ENCODE results near the gene MOSPD3. TPM values are rescaled to one million over a fixed set of nuclear protein-coding genes. Genes with fewer than 3 reads are reported as not detected.

MOSPD3 gene
- polyA plus RNA-seq, 1 donor from 2014 or later: 27.9 TPM

DNA sequence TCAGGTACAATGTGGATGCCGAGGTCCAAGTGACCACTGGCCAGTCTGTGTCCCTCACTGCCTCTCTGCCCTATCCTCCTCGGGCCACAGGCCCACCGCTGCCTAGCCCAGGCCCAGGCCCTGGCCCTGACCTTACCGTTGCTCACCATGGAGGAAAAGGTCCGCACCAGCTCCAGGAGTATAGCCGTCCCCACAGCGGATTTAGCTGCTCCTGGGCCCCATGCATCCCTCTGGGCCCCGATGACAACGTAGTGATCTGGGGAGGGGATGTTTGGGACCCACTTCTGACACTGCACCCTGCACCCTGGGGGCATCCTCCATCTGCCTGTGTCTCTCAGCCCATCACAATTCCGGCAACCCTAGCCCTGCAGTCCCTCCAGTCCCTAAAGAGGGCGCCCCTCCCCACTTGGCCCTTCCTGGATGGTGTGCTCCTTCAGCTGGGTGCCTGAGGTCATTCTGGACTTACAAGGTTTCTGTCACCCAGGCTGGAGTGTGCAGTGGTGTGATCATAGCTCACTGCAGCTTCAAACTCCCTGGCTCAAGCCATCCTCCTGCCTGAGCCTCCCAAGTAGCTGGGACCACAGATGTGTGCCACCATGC lies 16.9 kb downstream of the MOSPD3 start:
- Histone ChIP-seq H2AFZ (ENCODE audit: low read depth, low read length) (no peak overlapping the region), H3K4me3 (ENCODE audit: low read length) (no peak overlapping the region), H3K27ac (ENCODE audit: low read length) (no peak overlapping the region), H3K9ac (ENCODE audit: low read length) (no peak overlapping the region), H3K79me2 (replicated peaks; ENCODE audit: insufficient read depth, low read length) (no peaks in the 10 kb centered on the region), H3K4me2 (ENCODE audit: low read length) (no peak overlapping the region), H3K9me3 (ENCODE audit: low read length) (no peaks in the 10 kb centered on the region), H3K36me3 (ENCODE audit: insufficient read depth, low read length) (no peaks in the 10 kb centered on the region), H3F3A (ENCODE audit: insufficient read depth, low read length, poor library complexity, severe bottlenecking) (no peaks in the 10 kb centered on the region), H3K9me2 (ENCODE audit: insufficient read depth, low read length) (no peaks in the 10 kb centered on the region), H3K27me3 (ENCODE audit: insufficient read depth, low read depth, low read length) (peaks cover 26% of the 10 kb centered on the region), H4K20me1 (ENCODE audit: insufficient read depth) (no peaks in the 10 kb centered on the region)
- TF ChIP-seq, protein P1, sequence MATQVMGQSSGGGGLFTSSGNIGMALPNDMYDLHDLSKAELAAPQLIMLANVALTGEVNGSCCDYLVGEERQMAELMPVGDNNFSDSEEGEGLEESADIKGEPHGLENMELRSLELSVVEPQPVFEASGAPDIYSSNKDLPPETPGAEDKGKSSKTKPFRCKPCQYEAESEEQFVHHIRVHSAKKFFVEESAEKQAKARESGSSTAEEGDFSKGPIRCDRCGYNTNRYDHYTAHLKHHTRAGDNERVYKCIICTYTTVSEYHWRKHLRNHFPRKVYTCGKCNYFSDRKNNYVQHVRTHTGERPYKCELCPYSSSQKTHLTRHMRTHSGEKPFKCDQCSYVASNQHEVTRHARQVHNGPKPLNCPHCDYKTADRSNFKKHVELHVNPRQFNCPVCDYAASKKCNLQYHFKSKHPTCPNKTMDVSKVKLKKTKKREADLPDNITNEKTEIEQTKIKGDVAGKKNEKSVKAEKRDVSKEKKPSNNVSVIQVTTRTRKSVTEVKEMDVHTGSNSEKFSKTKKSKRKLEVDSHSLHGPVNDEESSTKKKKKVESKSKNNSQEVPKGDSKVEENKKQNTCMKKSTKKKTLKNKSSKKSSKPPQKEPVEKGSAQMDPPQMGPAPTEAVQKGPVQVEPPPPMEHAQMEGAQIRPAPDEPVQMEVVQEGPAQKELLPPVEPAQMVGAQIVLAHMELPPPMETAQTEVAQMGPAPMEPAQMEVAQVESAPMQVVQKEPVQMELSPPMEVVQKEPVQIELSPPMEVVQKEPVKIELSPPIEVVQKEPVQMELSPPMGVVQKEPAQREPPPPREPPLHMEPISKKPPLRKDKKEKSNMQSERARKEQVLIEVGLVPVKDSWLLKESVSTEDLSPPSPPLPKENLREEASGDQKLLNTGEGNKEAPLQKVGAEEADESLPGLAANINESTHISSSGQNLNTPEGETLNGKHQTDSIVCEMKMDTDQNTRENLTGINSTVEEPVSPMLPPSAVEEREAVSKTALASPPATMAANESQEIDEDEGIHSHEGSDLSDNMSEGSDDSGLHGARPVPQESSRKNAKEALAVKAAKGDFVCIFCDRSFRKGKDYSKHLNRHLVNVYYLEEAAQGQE (IDR thresholded peaks at IDR 0.05; ENCODE audit: borderline replicate concordance): no peak
- TF ChIP-seq TAF1 (IDR thresholded peaks at IDR 0.05; ENCODE audit: low read depth) (no peak), POLR2AphosphoS5 (IDR thresholded peaks at IDR 0.05) (no peak), RAD21 (conservative IDR thresholded peaks at IDR 0.05) (no peak), MXI1 (conservative IDR thresholded peaks at IDR 0.05; ENCODE audit: poor library complexity, severe bottlenecking) (no peak), SMC3 (conservative IDR thresholded peaks at IDR 0.05; ENCODE audit: poor library complexity) (no peak), EP300 (conservative IDR thresholded peaks at IDR 0.05; ENCODE audit: poor library complexity, severe bottlenecking) (no peak), EZH2 (IDR thresholded peaks at IDR 0.05; ENCODE audit: borderline replicate concordance, insufficient read depth, low read length, poor library complexity, severe bottlenecking) (no peak)
- TF ChIP-seq, protein P2, sequence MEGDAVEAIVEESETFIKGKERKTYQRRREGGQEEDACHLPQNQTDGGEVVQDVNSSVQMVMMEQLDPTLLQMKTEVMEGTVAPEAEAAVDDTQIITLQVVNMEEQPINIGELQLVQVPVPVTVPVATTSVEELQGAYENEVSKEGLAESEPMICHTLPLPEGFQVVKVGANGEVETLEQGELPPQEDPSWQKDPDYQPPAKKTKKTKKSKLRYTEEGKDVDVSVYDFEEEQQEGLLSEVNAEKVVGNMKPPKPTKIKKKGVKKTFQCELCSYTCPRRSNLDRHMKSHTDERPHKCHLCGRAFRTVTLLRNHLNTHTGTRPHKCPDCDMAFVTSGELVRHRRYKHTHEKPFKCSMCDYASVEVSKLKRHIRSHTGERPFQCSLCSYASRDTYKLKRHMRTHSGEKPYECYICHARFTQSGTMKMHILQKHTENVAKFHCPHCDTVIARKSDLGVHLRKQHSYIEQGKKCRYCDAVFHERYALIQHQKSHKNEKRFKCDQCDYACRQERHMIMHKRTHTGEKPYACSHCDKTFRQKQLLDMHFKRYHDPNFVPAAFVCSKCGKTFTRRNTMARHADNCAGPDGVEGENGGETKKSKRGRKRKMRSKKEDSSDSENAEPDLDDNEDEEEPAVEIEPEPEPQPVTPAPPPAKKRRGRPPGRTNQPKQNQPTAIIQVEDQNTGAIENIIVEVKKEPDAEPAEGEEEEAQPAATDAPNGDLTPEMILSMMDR (IDR thresholded peaks at IDR 0.05; ENCODE audit: poor library complexity, severe bottlenecking): no peak

DNA sequence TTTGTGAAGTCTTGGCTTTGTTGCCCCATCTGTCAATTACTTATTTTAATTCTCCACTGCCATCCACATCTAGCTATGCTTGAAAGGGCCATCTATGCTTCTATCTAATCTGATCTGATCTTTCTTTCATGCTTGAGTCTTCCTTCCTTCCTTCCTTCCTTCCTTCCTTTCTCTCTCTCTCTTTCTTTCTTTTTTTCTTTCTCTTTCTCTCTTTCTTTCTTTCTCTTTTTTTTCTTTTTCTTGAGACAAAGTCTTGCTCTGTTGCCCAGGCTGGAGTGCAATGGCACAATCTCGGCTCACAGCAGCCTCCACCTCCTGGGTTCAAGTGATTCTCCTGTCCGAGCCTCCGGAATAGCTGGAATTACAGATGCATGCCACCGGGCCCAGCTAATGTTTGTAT lies 17.7 kb downstream of the MOSPD3 start:
- H3K27me3 ChIP-seq (ENCODE audit: insufficient read depth, low read depth, low read length): peaks cover 33% of the 10 kb centered on the region
- no peak overlapping the region for H3K4me3 ChIP-seq (ENCODE audit: low read length)
- no peak for TF ChIP-seq POLR2AphosphoS5 (IDR thresholded peaks at IDR 0.05)
- no peak for TF ChIP-seq EP300 (conservative IDR thresholded peaks at IDR 0.05; ENCODE audit: poor library complexity, severe bottlenecking)
- no peak for TF ChIP-seq TAF1 (IDR thresholded peaks at IDR 0.05; ENCODE audit: low read depth)
- TF ChIP-seq SMC3 (conservative IDR thresholded peaks at IDR 0.05; ENCODE audit: poor library complexity): no peak
- no peak for TF ChIP-seq RAD21 (conservative IDR thresholded peaks at IDR 0.05)
- TF ChIP-seq, protein P1 (IDR thresholded peaks at IDR 0.05; ENCODE audit: borderline replicate concordance): no peak
- TF ChIP-seq MXI1 (conservative IDR thresholded peaks at IDR 0.05; ENCODE audit: poor library complexity, severe bottlenecking): no peak
- TF ChIP-seq, protein P2 (IDR thresholded peaks at IDR 0.05; ENCODE audit: poor library complexity, severe bottlenecking): no peak
- no peak for TF ChIP-seq EZH2 (IDR thresholded peaks at IDR 0.05; ENCODE audit: borderline replicate concordance, insufficient read depth, low read length, poor library complexity, severe bottlenecking)
- H3K27ac ChIP-seq (ENCODE audit: low read length): no peak overlapping the region
- no peak overlapping the region for H3K4me2 ChIP-seq (ENCODE audit: low read length)
- no peaks in the 10 kb centered on the region for H3K36me3 ChIP-seq (ENCODE audit: insufficient read depth, low read length)
- H3K9ac ChIP-seq (ENCODE audit: low read length): no peak overlapping the region
- no peaks in the 10 kb centered on the region for H3K9me3 ChIP-seq (ENCODE audit: low read length)
- no peaks in the 10 kb centered on the region for H4K20me1 ChIP-seq (ENCODE audit: insufficient read depth)
- no peak overlapping the region for H2AFZ ChIP-seq (ENCODE audit: low read depth, low read length)
- no peaks in the 10 kb centered on the region for H3F3A ChIP-seq (ENCODE audit: insufficient read depth, low read length, poor library complexity, severe bottlenecking)
- no peaks in the 10 kb centered on the region for H3K9me2 ChIP-seq (ENCODE audit: insufficient read depth, low read length)
- H3K79me2 ChIP-seq (replicated peaks; ENCODE audit: insufficient read depth, low read length): no peaks in the 10 kb centered on the region
